Lung microvascular endothelial cell (primary cell): ENCODE results near the gene IL17RD. TPM values are rescaled to one million over a fixed set of nuclear protein-coding genes. Genes with fewer than 3 reads are reported as not detected.

Source experiments
- DNase-seq, 2 donors: peaks; one replicate each; pipeline versions ENCODE4 v3.0.0 to v3.0.0-alpha.2; 2010; ENCODE audit warnings: low read depth in 2 of 2
- total RNA-seq: library from RNA; depleted of rRNA; stranded (reverse); fragments of >200 nt; gene quantifications from 2 replicates; pipeline ENCODE4 v1.2.1, GENCODE V29; 2014

The IL17RD gene
- total RNA-seq, 1 donor from 2014 or later: 0.20 TPM

DNA sequence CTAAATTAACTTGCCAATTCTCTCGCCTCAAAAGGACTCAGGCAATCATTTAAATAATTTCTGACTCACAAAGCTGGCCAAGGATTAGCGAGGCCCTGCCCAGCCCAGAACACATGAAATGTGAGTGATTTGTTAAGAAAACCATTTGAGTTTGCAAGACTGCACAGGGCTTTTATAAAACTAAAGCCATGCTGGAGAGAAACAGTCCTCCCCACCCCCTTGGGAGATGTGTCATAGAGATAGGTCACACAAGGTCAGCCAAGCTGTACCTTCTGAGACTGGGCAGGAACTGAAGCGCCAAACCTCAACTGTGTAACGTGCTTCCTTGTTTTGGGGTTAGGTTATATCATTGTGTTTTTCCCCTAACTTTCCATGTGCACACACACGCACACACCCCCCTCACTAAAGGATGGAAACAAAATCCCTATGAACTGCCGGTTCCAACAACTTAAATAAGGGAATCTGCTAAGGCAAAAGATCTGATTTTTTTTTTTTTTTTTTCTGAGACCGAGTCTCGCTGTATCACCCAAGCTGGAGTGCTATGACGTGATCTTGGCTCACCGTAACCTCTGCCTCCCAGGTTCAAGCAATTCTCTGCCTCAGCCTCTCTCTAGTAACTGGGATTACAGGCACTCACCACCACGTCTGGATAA is 96.6 kb downstream of the IL17RD start:
- peak; percentile 45 to 90 for DNase-seq

GRCh38 chr3:57066471-57066870 is 98.7 kb downstream of the IL17RD start:
- DNase-seq: no peak

- peak in 1 of 2 donors; percentile 28 for DNase-seq
These were observed 99.6 kb downstream of the IL17RD start for GRCh38 chr3:57065588-57065987.

DNA sequence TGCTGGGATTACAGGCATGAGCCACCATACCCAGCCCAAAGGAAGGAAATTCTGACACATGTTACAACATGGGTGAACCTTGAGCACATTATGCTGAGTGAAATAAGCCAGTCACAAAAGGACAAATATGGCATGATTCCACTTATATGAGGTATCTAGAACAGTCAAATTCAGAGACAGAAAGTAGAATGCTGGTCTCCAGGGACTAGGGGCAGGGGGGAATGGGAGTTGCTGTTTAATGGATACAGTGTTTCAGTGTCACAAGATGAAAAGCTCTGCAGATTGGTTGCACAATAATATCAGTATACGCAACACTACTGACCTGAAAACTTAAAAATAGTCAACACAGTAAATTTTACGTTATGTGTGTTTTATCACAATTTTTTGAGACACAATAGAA is 100.6 kb downstream of the IL17RD start:
- no peak for DNase-seq

- DNase-seq: no peak
These were observed 101.2 kb downstream of the IL17RD start for GRCh38 chr3:57064001-57064400.

DNA sequence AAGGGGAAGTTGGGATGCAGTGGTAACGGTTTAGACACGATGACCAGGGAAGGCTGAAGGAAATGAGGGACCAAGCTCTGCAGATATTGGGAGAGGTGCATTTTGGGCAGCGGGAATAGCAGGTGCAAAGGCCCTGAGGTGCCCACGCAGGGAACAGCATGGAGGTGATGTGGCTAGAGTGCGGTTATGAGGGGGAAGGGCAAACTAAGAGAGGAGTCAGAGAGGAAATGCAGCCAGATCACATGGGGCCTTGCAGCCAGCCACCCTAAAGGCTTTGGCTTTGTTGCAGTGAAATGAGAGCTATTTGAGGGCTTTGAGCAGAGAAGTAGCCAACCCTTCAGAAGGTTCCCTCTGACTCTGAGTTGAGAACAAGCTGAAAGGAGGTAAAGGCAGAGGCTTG is 102.1 kb downstream of the IL17RD start:
- DNase-seq: no peak

DNA sequence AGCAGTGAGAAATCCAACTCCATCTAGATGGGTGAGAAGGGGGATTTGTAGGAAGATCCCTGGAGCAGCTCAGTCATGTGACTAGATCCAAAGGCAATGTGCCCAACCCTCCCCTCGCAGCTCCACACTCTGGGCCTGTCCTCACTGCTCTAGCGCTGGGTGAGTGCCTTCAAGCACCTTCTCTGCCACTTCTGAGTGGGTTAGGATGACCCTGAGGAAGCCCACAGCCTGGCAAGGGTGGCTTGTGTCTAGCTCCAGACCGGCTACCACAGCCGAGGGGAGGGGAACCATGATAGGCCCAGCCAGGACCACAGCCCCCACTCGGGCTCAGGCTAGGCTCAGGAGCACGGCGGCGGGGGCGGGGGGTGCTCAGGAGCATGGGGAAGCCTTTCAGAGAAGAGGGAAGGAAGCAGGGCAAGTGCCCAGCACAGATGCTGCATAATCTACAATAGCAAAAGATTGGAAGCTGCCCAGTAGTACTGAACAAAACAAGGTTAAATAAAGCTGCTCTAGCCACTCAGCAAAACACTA is 103.0 kb downstream of the IL17RD start:
- peak; percentile 26 to 52 for DNase-seq

DNA sequence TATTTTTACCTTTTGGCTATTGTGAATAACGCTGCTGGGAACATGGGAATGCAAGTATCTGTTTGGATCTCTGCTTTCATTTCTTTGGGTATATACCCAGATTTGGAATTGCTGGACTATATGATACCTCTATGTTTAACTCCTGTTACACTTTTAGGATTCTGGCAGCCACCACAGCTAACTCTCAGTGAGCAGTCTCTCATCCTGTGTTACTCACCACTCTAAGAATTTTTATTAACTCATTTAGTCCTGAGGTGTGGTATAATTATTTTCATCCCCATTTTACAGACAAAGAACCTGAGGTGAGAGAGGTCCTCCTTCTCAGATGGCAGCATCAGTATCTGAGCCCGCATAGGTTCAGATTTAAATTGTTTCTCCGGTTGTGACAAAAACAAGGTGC is 103.6 kb downstream of the IL17RD start:
- DNase-seq: peak; percentile 12 to 29

GRCh38 chr3:57060089-57060821 is 104.9 kb downstream of the IL17RD start, which contains the start of gene SPATA12:
Gene SPATA12, plus strand, starts transcription at chr3:57060664. Its CDS starts 13,031 bp downstream, at chr3:57073695.
- DNase-seq: peak; percentile 93 to 96

GRCh38 chr3:57059411-57059810 is 105.7 kb downstream of the IL17RD start:
- DNase-seq: no peak

- peak in 1 of 2 donors; percentile 20 for DNase-seq
These were observed 107.8 kb downstream of the IL17RD start for GRCh38 chr3:57057351-57057750.

DNA sequence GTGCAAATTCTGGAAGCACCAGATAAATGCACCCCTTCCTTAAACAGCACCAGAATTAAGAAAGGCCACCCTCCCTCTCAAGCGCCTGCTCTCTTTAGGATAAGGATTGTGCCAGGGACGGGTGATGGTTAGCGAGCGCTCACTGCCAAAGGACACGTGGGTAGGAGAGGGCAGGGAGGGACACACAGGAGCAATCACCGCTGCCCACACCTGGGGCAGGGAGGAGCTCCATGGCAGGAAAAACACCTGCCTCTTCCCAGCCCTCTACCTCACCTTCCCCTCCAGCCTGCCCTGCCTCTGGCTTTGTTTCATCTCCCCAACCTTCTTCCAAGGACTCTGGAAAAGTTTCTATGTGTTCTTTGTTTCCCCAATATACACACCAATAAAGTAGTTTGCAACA is 112.0 kb downstream of the IL17RD start:
- no peak for DNase-seq

GRCh38 chr3:57052662-57053061 is 112.5 kb downstream of the IL17RD start:
- DNase-seq: no peak

DNA sequence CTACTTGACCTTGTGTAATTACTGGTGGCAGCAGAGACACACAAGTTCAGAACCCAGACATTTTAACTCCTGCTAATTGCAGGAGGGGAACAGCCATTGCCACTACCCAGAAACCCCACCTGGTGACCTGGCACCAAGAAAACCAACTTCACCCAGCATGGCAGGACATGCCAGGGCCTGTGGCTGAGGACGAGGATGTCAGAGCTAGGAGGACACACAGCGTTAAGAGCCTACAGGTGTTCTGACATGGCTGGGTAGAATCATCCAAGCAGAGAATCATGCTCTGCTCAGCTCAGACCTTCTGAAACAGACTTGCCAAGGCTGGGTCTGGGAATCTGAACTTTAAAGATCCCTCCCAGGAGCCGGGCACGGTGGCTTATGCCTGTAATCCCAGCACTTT is 116.4 kb downstream of the IL17RD start:
- no peak for DNase-seq

- DNase-seq: peak; percentile 38 to 39
These were observed 117.0 kb downstream of the IL17RD start for GRCh38 chr3:57048052-57048671.

- peak; percentile 14 to 29 for DNase-seq
These were observed 118.9 kb downstream of the IL17RD start for GRCh38 chr3:57046101-57046765.

DNA sequence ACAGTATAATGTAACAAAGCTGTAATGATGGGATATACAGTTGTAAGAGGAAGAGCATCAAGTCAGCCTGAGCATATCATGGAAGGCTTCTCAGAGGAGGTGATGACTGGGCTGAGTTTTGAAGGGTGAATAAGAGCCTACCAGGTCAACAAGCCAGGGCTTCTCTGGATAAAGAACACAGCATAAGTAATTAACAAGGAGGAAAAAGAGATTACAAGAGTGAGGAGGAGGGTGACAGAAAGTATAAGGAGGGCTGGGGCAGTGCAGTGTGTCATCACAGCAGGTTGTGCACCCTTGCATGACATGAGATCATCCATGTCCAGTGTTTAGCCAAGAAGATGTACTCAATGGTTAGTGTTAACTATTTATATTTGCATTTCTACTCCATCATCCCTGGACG is 121.6 kb downstream of the IL17RD start:
- DNase-seq: no peak

DNA sequence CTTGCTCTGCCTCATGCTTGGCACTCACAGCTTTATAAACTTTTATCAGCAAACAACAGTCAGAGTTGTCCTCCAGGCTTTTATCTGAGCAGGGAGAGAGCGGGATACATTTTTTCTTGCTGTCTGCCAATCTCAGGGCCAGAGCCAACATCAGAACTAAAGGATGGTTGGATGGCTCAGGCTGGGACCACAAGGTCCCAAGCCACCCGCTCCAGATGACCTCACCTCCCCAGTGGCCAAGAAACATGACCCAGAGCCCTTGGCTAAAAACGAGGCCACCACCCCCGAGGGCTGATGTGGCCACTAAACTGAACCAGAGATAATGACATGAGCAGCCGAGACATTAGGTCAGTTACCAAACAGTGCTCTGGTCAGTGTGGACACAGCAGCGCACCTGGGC is 123.5 kb downstream of the IL17RD start:
- DNase-seq: no peak
